ENCODE measurements around the gene MRPL33.

GRCh38 chr2:27727257-27727656 is 44.3 kb upstream of the MRPL33 start:
- TF ChIP-seq EP300 (IDR thresholded peaks at IDR 0.05) (no peak), POLR2A (IDR thresholded peaks at IDR 0.05) (no peak)

Measured in gastroesophageal sphincter (tissue), 2 donors.